Gastrocnemius medialis (tissue), 4 donors: ENCODE results near the gene RAB4A. TPM values are rescaled to one million over a fixed set of nuclear protein-coding genes. Genes with fewer than 3 reads are reported as not detected.

Experiments used
- ATAC-seq, 2 donors: fragments of 150-250 bp; one replicate each; pipeline ENCODE4 v1.9.1; 2016
- DNase-seq, 2 donors: peaks; one replicate each; pipeline ENCODE4 v3.0.0-alpha.2; 2019
- H3K27ac ChIP-seq, 4 donors: fragments of 200-600 bp; sonication (generic); 1 replicate in 1 of 4; 2 replicates in 3 of 4; pipeline ENCODE4 v1.5.1; 2016 to 2018; ENCODE audit warnings: mild to moderate bottlenecking in 2 of 4, moderate library complexity in 1 of 4
- H3K27me3 ChIP-seq, 3 donors: fragments of 200-600 bp; sonication (generic) in 2 of 3; 1 replicate in 1 of 3; 2 replicates in 2 of 3; pipeline versions ENCODE4 v1.5.1 to v1.6.0; 2016 to 2019; ENCODE audit warnings: mild to moderate bottlenecking in 1 of 3, moderate library complexity in 1 of 3
- H3K36me3 ChIP-seq, 2 donors: fragments of 200-600 bp; sonication (generic) in 1 of 2; one replicate each; pipeline ENCODE4 v1.5.1; 2017 to 2018
- H3K4me1 ChIP-seq, 2 donors: fragments of 200-600 bp; sonication (generic) in 1 of 2; one replicate each; pipeline ENCODE4 v1.5.1; 2016 to 2017; ENCODE audit warnings: mild to moderate bottlenecking in 2 of 2
- H3K4me3 ChIP-seq, 4 donors: fragments of 200-600 bp; sonication (generic) in 3 of 4; 1 replicate in 1 of 4; 2 replicates in 3 of 4; pipeline ENCODE4 v1.5.1; 2016 to 2019; ENCODE audit warnings: mild to moderate bottlenecking in 2 of 4
- H3K9me3 ChIP-seq, 3 donors: fragments of 200-600 bp; sonication (generic) in 2 of 3; 1 replicate in 1 of 3; 2 replicates in 2 of 3; pipeline ENCODE4 v1.5.1; 2016 to 2019
- POLR2A ChIP-seq, 2 donors: fragments of 450-650 bp; IDR thresholded peaks; one replicate each; pipeline ENCODE4 v1.6.1; 2017; ENCODE audit warnings: antibody characterized with exemption in 2 of 2, mild to moderate bottlenecking in 2 of 2, moderate library complexity in 2 of 2
- in situ Hi-C, 4 donors: fragments of 200-750 bp; cut with MboI; loops; one replicate each; pipeline versions ENCODE4 v1.15.0 to v1.8.0; 2017; ENCODE audit warnings: low sequenced_read_pairs in 4 of 4
- intact Hi-C: fragments of 100-400 bp; cut with DNase I; formaldehyde crosslinking; loops from one replicate; pipeline ENCODE4 v1.15.1; 2023; ENCODE audit warnings: low total_unique reads
- total RNA-seq, 4 donors: library from RNA; depleted of rRNA; stranded (reverse); fragments of >200 nt; gene quantifications; one replicate each; pipeline versions ENCODE4 v1.1.0 to v1.2.3, GENCODE V29; 2016
- TF ChIP-seq, protein P1 (sequence below), 5 experiments: fragments of 450-650 bp in 3 of 5; fragments of 200-600 bp in 2 of 5; sonication (generic) in 2 of 5; IDR thresholded peaks in 4 of 5; conservative IDR thresholded peaks in 1 of 5; 1 replicate in 4 of 5; 2 replicates in 1 of 5; pipeline ENCODE4 v1.5.1; 2016 to 2019; ENCODE audit warnings: antibody characterized with exemption in 5 of 5, mild to moderate bottlenecking in 3 of 5, moderate library complexity in 3 of 5

Gene RAB4A
- total RNA-seq, 4 donors from 2014 or later, result 21.1 to 48.1 (median 29.2) TPM

DNA sequence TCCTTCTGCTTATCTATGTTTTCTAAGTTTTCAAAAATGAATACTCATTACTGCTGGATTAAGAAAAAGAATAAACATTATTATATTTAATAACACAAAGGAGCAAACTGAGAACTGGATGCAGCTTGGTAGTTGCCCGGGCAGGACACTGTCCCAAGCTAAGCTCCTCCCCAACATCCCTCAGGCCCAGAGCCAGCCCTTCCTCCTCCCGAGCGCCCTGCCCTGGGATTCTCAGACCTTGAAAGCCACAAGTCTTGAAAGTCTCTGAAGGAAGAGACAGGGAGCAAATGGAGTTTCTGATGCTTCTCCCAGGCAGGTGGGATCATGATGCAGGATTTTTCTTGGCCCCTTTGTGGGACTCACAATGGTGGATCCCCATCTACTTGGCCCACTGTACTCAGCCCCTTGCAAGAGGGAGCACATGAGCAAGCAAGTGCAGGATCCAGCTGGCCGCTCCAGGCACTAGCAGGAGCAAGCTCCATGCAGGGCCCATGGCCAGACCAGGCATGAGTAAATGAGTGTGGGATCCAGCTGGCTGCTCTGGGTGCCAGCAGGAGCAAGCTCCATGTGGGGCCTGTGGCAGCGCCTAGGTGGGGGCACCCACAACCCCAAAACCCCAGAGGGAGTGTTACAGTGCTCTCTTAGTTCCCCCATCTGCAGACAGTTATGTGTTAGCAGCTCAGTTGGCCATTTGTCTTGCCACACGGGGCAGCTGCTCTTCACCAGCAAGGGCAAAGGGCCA is 32.1 kb upstream of the RAB4A start:
- no peak overlapping the region for H3K4me3 ChIP-seq
- H3K4me1 ChIP-seq, result peaks cover 0 to 7% of the 10 kb centered on the region in 2 donors
- peak; percentile 18 to 53 for DNase-seq
- no peaks in the 10 kb centered on the region for H3K27me3 ChIP-seq
- in situ Hi-C loops (loop anchor here in 1 of 4 donors (25.0 kb wide), 1 partner anchor 502 kb away; the partner anchor contains the start of gene RHOU), intact Hi-C loops (no loop called here)
- H3K36me3 ChIP-seq, result no peaks in the 10 kb centered on the region
- no peaks in the 10 kb centered on the region for H3K9me3 ChIP-seq
- H3K27ac ChIP-seq, result peak overlapping the region in 1 of 4 donors; percentile 15
- ATAC-seq, result peak; percentile 69 to 85
- no peak for TF ChIP-seq POLR2A (IDR thresholded peaks at IDR 0.05)
- TF ChIP-seq, protein P1, sequence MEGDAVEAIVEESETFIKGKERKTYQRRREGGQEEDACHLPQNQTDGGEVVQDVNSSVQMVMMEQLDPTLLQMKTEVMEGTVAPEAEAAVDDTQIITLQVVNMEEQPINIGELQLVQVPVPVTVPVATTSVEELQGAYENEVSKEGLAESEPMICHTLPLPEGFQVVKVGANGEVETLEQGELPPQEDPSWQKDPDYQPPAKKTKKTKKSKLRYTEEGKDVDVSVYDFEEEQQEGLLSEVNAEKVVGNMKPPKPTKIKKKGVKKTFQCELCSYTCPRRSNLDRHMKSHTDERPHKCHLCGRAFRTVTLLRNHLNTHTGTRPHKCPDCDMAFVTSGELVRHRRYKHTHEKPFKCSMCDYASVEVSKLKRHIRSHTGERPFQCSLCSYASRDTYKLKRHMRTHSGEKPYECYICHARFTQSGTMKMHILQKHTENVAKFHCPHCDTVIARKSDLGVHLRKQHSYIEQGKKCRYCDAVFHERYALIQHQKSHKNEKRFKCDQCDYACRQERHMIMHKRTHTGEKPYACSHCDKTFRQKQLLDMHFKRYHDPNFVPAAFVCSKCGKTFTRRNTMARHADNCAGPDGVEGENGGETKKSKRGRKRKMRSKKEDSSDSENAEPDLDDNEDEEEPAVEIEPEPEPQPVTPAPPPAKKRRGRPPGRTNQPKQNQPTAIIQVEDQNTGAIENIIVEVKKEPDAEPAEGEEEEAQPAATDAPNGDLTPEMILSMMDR (IDR thresholded peaks at IDR 0.05 in 4 of 5, conservative IDR thresholded peaks at IDR 0.05 in 1 of 5), result no peak

DNA sequence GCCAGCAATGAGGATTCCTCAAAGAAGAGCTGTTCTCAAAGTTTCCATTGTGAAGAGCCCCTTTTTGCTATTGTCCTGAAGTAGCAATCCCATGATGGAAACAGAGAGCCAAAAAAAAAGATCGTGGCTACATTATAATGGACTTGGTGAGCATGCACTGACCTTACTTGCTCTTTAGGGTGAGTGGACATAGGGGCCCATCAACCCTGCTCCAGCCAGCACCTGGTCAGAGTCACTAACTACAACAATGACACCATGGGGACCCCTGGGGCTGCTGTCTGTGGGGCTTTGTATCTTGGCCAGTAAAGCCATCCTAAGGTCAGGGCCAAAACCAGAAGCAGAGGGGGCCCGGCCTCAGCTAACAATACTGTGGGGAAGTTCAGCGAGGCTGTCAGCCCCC is 30.4 kb upstream of the RAB4A start:
- no peaks in the 10 kb centered on the region for H3K36me3 ChIP-seq
- in situ Hi-C loops, result loop anchor here in 1 of 4 donors (25.0 kb wide), 1 partner anchor 503 kb away; the partner anchor contains the start of gene RHOU
- ATAC-seq (no peak), DNase-seq (no peak)
- intact Hi-C loops, result no loop called here
- H3K4me1 ChIP-seq, result peaks cover 0 to 7% of the 10 kb centered on the region in 2 donors
- H3K9me3 ChIP-seq, result no peaks in the 10 kb centered on the region
- no peak overlapping the region for H3K27ac ChIP-seq
- TF ChIP-seq POLR2A (IDR thresholded peaks at IDR 0.05), result no peak
- TF ChIP-seq, protein P1 (IDR thresholded peaks at IDR 0.05 in 4 of 5, conservative IDR thresholded peaks at IDR 0.05 in 1 of 5), result no peak
- no peak overlapping the region for H3K4me3 ChIP-seq
- H3K27me3 ChIP-seq, result no peaks in the 10 kb centered on the region

DNA sequence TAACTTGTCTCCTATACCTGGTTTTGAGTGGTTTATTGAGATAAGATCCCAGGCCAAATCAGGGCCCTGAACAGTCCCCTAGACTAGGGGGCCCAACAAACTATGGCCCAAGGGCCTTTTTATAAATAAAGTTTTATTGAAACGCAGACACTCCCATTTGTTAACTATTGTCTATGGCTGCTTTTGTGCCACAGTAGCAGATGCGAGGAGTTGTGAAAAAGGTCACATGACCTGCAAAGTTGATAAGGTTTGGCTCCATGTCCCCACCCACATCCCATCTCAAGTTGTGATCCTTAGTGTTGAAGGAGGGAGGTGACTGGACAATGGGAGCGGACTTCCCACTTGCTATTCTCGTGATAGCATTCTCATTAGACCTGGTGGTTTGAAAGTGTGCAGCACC is 29.5 kb upstream of the RAB4A start:
- intact Hi-C loops (no loop called here), in situ Hi-C loops (loop anchor here in 1 of 4 donors (25.0 kb wide), 1 partner anchor 504 kb away; the partner anchor contains the start of gene RHOU)
- Histone ChIP-seq H3K36me3 (no peaks in the 10 kb centered on the region), H3K27me3 (no peaks in the 10 kb centered on the region), H3K27ac (no peak overlapping the region), H3K4me1 (peaks cover 0 to 7% of the 10 kb centered on the region in 2 donors), H3K9me3 (no peaks in the 10 kb centered on the region), H3K4me3 (no peak overlapping the region)
- no peak for ATAC-seq
- TF ChIP-seq POLR2A (IDR thresholded peaks at IDR 0.05), result no peak
- TF ChIP-seq, protein P1 (IDR thresholded peaks at IDR 0.05 in 4 of 5, conservative IDR thresholded peaks at IDR 0.05 in 1 of 5), result no peak
- no peak for DNase-seq

DNA sequence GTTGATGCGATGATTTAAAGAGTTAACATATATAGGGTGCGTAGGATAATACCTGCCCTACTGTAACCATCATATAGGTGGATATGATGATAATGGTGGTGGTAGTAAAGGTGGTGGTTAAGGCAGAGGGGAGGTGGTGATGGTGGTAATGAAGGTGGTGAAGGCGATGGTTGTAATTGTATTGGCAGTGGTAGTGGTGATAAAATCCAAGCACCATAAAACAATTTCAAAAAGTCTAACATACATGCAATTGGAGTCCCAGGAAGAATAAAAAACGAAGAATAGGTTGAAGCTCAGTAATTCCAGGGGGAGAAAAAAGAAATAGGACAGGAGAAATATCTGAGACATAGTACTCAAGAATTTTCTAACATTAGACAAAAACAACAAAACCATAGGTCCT is 27.3 kb upstream of the RAB4A start:
- no peaks in the 10 kb centered on the region for H3K9me3 ChIP-seq
- H3K4me3 ChIP-seq, result no peak overlapping the region
- peaks cover 0 to 1% of the 10 kb centered on the region in 2 donors for H3K4me1 ChIP-seq
- intact Hi-C loops (no loop called here), in situ Hi-C loops (loop anchor here in 1 of 4 donors (25.0 kb wide), 1 partner anchor 506 kb away; the partner anchor contains the start of gene RHOU)
- no peaks in the 10 kb centered on the region for H3K27me3 ChIP-seq
- H3K36me3 ChIP-seq, result no peaks in the 10 kb centered on the region
- DNase-seq (no peak), ATAC-seq (no peak)
- TF ChIP-seq, protein P1 (IDR thresholded peaks at IDR 0.05 in 4 of 5, conservative IDR thresholded peaks at IDR 0.05 in 1 of 5), result no peak
- no peak for TF ChIP-seq POLR2A (IDR thresholded peaks at IDR 0.05)
- no peak overlapping the region for H3K27ac ChIP-seq
